Measurements from ENCODE around the gene PDPK1.

DNA sequence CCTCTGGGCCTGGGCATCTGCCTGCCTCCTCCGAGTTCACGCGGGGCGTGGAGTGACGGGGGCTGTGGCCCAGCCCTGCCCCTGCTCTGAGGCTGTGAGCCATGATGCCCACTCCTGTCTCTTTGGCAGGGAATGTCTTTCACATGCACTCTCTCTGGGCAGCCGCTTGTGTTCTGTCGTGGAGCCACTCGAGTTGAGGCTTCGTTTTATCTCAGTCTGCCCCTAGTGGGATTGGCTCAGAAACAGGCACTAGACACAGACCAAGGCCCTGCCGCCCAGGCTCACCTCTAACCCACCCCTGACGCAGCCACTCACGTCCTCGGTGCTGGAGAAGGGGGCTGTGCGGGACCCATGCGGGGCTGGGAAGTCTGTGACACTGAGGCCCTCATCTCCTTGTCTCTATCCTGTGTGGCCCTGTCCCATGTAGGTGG lies 77.0 kb downstream of the PDPK1 start:
- TF ChIP-seq CTCF (IDR thresholded peaks at IDR 0.05) (no peak), POLR2A (IDR thresholded peaks at IDR 0.05) (no peak)

Measured in heart left ventricle (tissue), 13 donors.